OCI-LY1 (cell line): Measurements from ENCODE around the gene GTF2H4.

Experiments used
- CTCF ChIP-seq: fragments of 200-600 bp; sonication (generic), shearing (Covaris generic); IDR thresholded peaks from 2 replicates; pipeline ENCODE4 v1.5.1; 2017; ENCODE audit warnings: mild to moderate bottlenecking, antibody characterized with exemption, low read length, moderate library complexity, mixed read lengths
- EZH2 ChIP-seq: fragments of 200-600 bp; sonication (generic), shearing (Covaris generic); IDR thresholded peaks from 2 replicates; pipeline ENCODE4 v1.8.0; 2017; ENCODE audit warnings: borderline replicate concordance, mixed run types, mild to moderate bottlenecking, antibody characterized with exemption, low read length, moderate library complexity, mixed read lengths

GRCh38 chr6:30894935-30895334 is 13.1 kb upstream of the GTF2H4 start:
- TF ChIP-seq CTCF (no peak), EZH2 (no peak)
